Panc1 (cell line): ENCODE results near the gene UNC45B. TPM values are rescaled to one million over a fixed set of nuclear protein-coding genes. Genes with fewer than 3 reads are reported as not detected.

ENCODE experiments used
- ATAC-seq: fragments of 200-7000 bp; cut with Tn5 transposase; 2 replicates; pipeline ENCODE4 v1.9.1; 2020; ENCODE audit warnings: mild to moderate bottlenecking, moderate library complexity
- BruUV-seq: library from RNA; stranded (reverse); fragments of 400-500 nt; replicated peaks from 2 replicates; lab custom pipeline; 2021; lab: Mats Ljungman, UMichigan
- CTCF ChIA-PET: fragments of 300-600 bp; sonication (Branson Sonifier 250); formaldehyde crosslinking; loops from one replicate; lab custom pipeline; 2022; ENCODE audit warnings: antibody characterized with exemption; lab: Charles Lee
- POLR2A ChIA-PET: fragments of 300-600 bp; sonication (Branson Sonifier 250); formaldehyde crosslinking; loops from one replicate; lab custom pipeline; 2022; ENCODE audit warnings: antibody characterized with exemption; lab: Charles Lee
- DNase-seq: peaks from one replicate; pipeline ENCODE4 v3.0.0-alpha.2; 2010; ENCODE audit warnings: low read depth, low spot score
- H3K27ac ChIP-seq: 2 replicates; pipeline ENCODE4 v1.5.1; 2011; ENCODE audit warnings: mild to moderate bottlenecking, low read length, inconsistent platforms
- H3K27me3 ChIP-seq: fragments of 200-500 bp; sonication (Bioruptor generic); 2 replicates; pipeline ENCODE4 v1.6.0; 2014; ENCODE audit warnings: low read length, inconsistent platforms; ENCODE audit not compliant: control insufficient read depth, insufficient read depth
- H3K36me3 ChIP-seq: fragments of 200-500 bp; sonication (Bioruptor generic); 2 replicates; pipeline ENCODE4 v1.5.1; 2014; ENCODE audit warnings: inconsistent platforms, mild to moderate bottlenecking, low read length, moderate library complexity; ENCODE audit not compliant: control insufficient read depth, insufficient read depth
- H3K4me1 ChIP-seq: 2 replicates; pipeline ENCODE4 v1.5.1; 2011; ENCODE audit warnings: inconsistent platforms, mild to moderate bottlenecking, low read length, moderate library complexity; ENCODE audit not compliant: control insufficient read depth, insufficient read depth
- H3K4me3 ChIP-seq, 2 experiments: 2 replicates each; pipeline ENCODE4 v1.5.1; 2011 to 2012; ENCODE audit warnings: low read depth in 2 of 2, low read length in 2 of 2, mild to moderate bottlenecking in 2 of 2, inconsistent platforms in 1 of 2, moderate library complexity in 1 of 2
- H3K9me3 ChIP-seq: fragments of 200-500 bp; sonication (Bioruptor generic); 2 replicates; pipeline ENCODE4 v1.5.1; 2014; ENCODE audit warnings: low read depth, mild to moderate bottlenecking, inconsistent platforms, low read length, moderate library complexity; ENCODE audit not compliant: control insufficient read depth, insufficient read depth
- SIN3A ChIP-seq: IDR thresholded peaks from 2 replicates; pipeline ENCODE4 v1.6.1; 2012; ENCODE audit warnings: low read depth, mild to moderate bottlenecking, low read length, moderate library complexity, borderline replicate concordance; ENCODE audit not compliant: insufficient read depth
- TCF7L2 ChIP-seq: IDR thresholded peaks from 2 replicates; pipeline ENCODE4 v1.6.1; 2011; ENCODE audit warnings: mild to moderate bottlenecking, low read depth, low read length, inconsistent platforms
- in situ Hi-C: cut with HindIII; loops from 2 replicates; pipeline ENCODE4 v1.10.0; 2016; ENCODE audit warnings: low sequenced_read_pairs, low pct_unique_long_range_greater_than_20kb
- intact Hi-C: fragments of 100-400 bp; cut with micrococcal nuclease; formaldehyde crosslinking; loops from one replicate; pipeline ENCODE4 v1.10.0; 2022; ENCODE audit not compliant: unreplicated experiment
- total RNA-seq: library from RNA; stranded (reverse); gene quantifications from one replicate; pipeline ENCODE4 v1.2.1, GENCODE V29; 2021; ENCODE audit not compliant: unreplicated experiment
- TF ChIP-seq, protein P1 (sequence below): fragments of 450-650 bp; IDR thresholded peaks from 2 replicates; pipeline ENCODE4 v1.5.1; 2017; ENCODE audit warnings: mild to moderate bottlenecking
- TF ChIP-seq, protein P2 (sequence below), 2 experiments: IDR thresholded peaks; 2 replicates each; pipeline ENCODE4 v1.6.1; 2011 to 2012; ENCODE audit warnings: low read depth in 2 of 2, control low read depth in 1 of 2, low read length in 1 of 2, mild to moderate bottlenecking in 1 of 2, moderate library complexity in 1 of 2; ENCODE audit not compliant: insufficient read depth in 1 of 2

Gene UNC45B
- total RNA-seq, 1 experiment from 2014 or later = not detected

DNA sequence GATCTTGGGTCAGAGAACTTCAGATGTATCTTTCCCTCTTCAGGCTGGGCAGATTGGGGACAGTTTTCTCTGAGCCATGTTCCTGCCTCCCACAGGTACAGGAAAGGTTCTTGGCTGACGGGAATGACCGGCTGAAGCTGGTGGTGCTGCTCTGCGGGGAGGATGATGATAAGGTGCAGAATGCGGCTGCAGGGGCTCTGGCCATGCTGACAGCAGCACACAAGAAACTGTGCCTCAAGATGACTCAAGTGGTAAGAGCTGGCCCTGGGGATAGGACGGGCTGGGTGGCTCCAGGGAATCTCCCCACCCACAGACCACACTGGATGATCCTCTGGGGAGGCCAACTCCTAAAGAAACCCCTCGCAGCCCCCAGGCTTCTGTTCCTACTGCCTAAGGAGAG lies 35.7 kb downstream of the UNC45B start:
- H3K36me3 ChIP-seq = no peaks in the 10 kb centered on the region
- CTCF ChIA-PET = no interaction called here
- H3K27ac ChIP-seq = no peak overlapping the region
- POLR2A ChIA-PET = no interaction called here
- no peak for TF ChIP-seq TCF7L2
- TF ChIP-seq, protein P1, sequence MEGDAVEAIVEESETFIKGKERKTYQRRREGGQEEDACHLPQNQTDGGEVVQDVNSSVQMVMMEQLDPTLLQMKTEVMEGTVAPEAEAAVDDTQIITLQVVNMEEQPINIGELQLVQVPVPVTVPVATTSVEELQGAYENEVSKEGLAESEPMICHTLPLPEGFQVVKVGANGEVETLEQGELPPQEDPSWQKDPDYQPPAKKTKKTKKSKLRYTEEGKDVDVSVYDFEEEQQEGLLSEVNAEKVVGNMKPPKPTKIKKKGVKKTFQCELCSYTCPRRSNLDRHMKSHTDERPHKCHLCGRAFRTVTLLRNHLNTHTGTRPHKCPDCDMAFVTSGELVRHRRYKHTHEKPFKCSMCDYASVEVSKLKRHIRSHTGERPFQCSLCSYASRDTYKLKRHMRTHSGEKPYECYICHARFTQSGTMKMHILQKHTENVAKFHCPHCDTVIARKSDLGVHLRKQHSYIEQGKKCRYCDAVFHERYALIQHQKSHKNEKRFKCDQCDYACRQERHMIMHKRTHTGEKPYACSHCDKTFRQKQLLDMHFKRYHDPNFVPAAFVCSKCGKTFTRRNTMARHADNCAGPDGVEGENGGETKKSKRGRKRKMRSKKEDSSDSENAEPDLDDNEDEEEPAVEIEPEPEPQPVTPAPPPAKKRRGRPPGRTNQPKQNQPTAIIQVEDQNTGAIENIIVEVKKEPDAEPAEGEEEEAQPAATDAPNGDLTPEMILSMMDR = no peak
- TF ChIP-seq SIN3A = no peak
- TF ChIP-seq, protein P2, sequence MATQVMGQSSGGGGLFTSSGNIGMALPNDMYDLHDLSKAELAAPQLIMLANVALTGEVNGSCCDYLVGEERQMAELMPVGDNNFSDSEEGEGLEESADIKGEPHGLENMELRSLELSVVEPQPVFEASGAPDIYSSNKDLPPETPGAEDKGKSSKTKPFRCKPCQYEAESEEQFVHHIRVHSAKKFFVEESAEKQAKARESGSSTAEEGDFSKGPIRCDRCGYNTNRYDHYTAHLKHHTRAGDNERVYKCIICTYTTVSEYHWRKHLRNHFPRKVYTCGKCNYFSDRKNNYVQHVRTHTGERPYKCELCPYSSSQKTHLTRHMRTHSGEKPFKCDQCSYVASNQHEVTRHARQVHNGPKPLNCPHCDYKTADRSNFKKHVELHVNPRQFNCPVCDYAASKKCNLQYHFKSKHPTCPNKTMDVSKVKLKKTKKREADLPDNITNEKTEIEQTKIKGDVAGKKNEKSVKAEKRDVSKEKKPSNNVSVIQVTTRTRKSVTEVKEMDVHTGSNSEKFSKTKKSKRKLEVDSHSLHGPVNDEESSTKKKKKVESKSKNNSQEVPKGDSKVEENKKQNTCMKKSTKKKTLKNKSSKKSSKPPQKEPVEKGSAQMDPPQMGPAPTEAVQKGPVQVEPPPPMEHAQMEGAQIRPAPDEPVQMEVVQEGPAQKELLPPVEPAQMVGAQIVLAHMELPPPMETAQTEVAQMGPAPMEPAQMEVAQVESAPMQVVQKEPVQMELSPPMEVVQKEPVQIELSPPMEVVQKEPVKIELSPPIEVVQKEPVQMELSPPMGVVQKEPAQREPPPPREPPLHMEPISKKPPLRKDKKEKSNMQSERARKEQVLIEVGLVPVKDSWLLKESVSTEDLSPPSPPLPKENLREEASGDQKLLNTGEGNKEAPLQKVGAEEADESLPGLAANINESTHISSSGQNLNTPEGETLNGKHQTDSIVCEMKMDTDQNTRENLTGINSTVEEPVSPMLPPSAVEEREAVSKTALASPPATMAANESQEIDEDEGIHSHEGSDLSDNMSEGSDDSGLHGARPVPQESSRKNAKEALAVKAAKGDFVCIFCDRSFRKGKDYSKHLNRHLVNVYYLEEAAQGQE (IDR thresholded peaks at IDR 0.05; ENCODE audit: insufficient read depth in 1 of 2, low read depth in 2 of 2, low read length in 1 of 2) = no peak
- intact Hi-C loops = no loop called here
- peaks cover 12% of the 10 kb centered on the region; the same call in 1 of the 2 replicates for H3K27me3 ChIP-seq
- BruUV-seq = no TSS peak
- ATAC-seq (no peak), DNase-seq (no peak)
- no peak overlapping the region for H3K4me3 ChIP-seq
- no peaks in the 10 kb centered on the region for H3K9me3 ChIP-seq
- in situ Hi-C loops = loop anchor here (25.0 kb wide), 1 partner anchor 354 kb away; the partner anchor contains the start of gene SLFN12L
- no peaks in the 10 kb centered on the region for H3K4me1 ChIP-seq

DNA sequence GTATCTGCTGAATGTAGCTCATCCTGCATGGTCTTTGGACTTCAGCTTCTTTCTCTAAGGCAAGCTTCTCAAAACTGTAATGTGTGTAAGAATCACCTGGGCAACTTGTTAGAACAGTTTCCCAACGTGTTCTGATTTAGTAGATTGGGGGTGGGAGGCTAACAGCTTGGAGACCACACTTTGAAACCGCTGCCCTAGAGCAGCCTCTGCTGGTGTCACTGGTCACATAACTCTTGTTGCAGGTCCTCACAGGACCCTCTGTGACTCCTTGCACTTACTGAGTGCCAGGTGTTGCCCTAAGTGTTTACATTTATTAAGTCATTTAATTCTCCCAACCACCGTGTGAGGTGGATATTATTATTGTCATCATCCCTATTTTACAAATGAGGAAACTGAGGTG lies 36.7 kb downstream of the UNC45B start:
- CTCF ChIA-PET = no interaction called here
- Histone ChIP-seq H3K27ac (no peak overlapping the region), H3K4me1 (no peaks in the 10 kb centered on the region), H3K9me3 (no peaks in the 10 kb centered on the region), H3K27me3 (peaks cover 12% of the 10 kb centered on the region; the same call in 1 of the 2 replicates), H3K4me3 (no peak overlapping the region), H3K36me3 (no peaks in the 10 kb centered on the region)
- no TSS peak for BruUV-seq
- in situ Hi-C loops (loop anchor here (25.0 kb wide), 1 partner anchor 353 kb away; the partner anchor contains the start of gene SLFN12L), intact Hi-C loops (no loop called here)
- POLR2A ChIA-PET = no interaction called here
- DNase-seq (no peak), ATAC-seq (no peak)
- TF ChIP-seq, protein P2 (IDR thresholded peaks at IDR 0.05; ENCODE audit: insufficient read depth in 1 of 2, low read depth in 2 of 2, low read length in 1 of 2) = no peak
